Measurements from ENCODE around the gene RNASEH2C. TPM values are rescaled to one million over a fixed set of nuclear protein-coding genes. Genes with fewer than 3 reads are reported as not detected.

Gene RNASEH2C
- total RNA-seq, 1 experiment from 2014 or later = 76.4 TPM

- no peak overlapping the region for H3K27ac Mint-ChIP-seq (ENCODE audit: unreplicated experiment)
- peak overlapping the region; percentile 10 for H3K4me3 Mint-ChIP-seq (ENCODE audit: unreplicated experiment)
- TF ChIP-seq CTCF (IDR thresholded peaks at IDR 0.05; ENCODE audit: insufficient read depth in 1 of 2, low read depth in 1 of 2, low read length in 1 of 2, severe bottlenecking in 1 of 2, unreplicated experiment in 1 of 2) = no peak
- H3K4me3 ChIP-seq (ENCODE audit: low read depth, low read length) = no peak overlapping the region
- H3K4me1 ChIP-seq = peaks cover 16% of the 10 kb centered on the region
- H3K9me3 ChIP-seq = no peaks in the 10 kb centered on the region
- H3K36me3 Mint-ChIP-seq (ENCODE audit: insufficient read depth, unreplicated experiment) = peaks cover 80% of the 10 kb centered on the region
- BruUV-seq (replicated peaks) = no TSS peak
- peaks cover 16% of the 10 kb centered on the region for H3K4me1 Mint-ChIP-seq (ENCODE audit: low read depth, unreplicated experiment)
- ChIA-PET POLR2A (interaction anchor here (1.0 kb wide), 1 partner anchor 103 kb away, joined by 4 read pairs; no protein-coding TSS in a partner anchor), CTCF (interaction anchor here (0.5 kb wide), 1 partner anchor 174 kb away, joined by 5 read pairs; the partner anchor contains the start of gene FIBP)
- no peaks in the 10 kb centered on the region for H3K9me3 Mint-ChIP-seq (ENCODE audit: unreplicated experiment)
- no peaks in the 10 kb centered on the region for H3K27me3 ChIP-seq (replicated peaks; ENCODE audit: control insufficient read depth, insufficient read depth, low read length)
- no peak for DNase-seq
- H3K27me3 Mint-ChIP-seq (ENCODE audit: insufficient read depth, unreplicated experiment) = no peaks in the 10 kb centered on the region
- intact Hi-C loops (cut with micrococcal nuclease; ENCODE audit: unreplicated experiment) = loop anchor here (5.0 kb wide), 1 partner anchor 58 kb away; no protein-coding TSS in a partner anchor
- H3K36me3 ChIP-seq (ENCODE audit: control insufficient read depth, insufficient read depth, low read length) = peaks cover 12% of the 10 kb centered on the region
These were observed 6.2 kb downstream of the RNASEH2C start for GRCh38 chr11:65714433-65714832.

- Mint-ChIP-seq H3K27ac (ENCODE audit: unreplicated experiment) (no peak overlapping the region), H3K9me3 (ENCODE audit: unreplicated experiment) (no peaks in the 10 kb centered on the region), H3K4me3 (ENCODE audit: unreplicated experiment) (peak overlapping the region; percentile 83), H3K27me3 (ENCODE audit: insufficient read depth, unreplicated experiment) (no peaks in the 10 kb centered on the region), H3K36me3 (ENCODE audit: insufficient read depth, unreplicated experiment) (peaks cover 70% of the 10 kb centered on the region), H3K4me1 (ENCODE audit: low read depth, unreplicated experiment) (peaks cover 11% of the 10 kb centered on the region)
- no TSS peak for BruUV-seq (replicated peaks)
- Histone ChIP-seq H3K4me3 (ENCODE audit: low read depth, low read length) (no peak overlapping the region; the same call in 1 of the 2 replicates), H3K27me3 (replicated peaks; ENCODE audit: control insufficient read depth, insufficient read depth, low read length) (no peaks in the 10 kb centered on the region), H3K36me3 (ENCODE audit: control insufficient read depth, insufficient read depth, low read length) (peaks cover 8% of the 10 kb centered on the region), H3K4me1 (peaks cover 21% of the 10 kb centered on the region), H3K9me3 (no peaks in the 10 kb centered on the region)
- intact Hi-C loops (cut with micrococcal nuclease; ENCODE audit: unreplicated experiment) = loop anchor here (2.0 to 5.0 kb wide), 2 partner anchors 59 to 67 kb away; partner anchors contain the start of gene AP5B1
- TF ChIP-seq CTCF (IDR thresholded peaks at IDR 0.05; ENCODE audit: insufficient read depth in 1 of 2, low read depth in 1 of 2, low read length in 1 of 2, severe bottlenecking in 1 of 2, unreplicated experiment in 1 of 2) = no peak
- DNase-seq = no peak
- ChIA-PET POLR2A (interaction anchor here (0.8 kb wide), 1 partner anchor 51 kb away, joined by 4 read pairs; the partner anchor contains the start of gene RELA), CTCF (interaction anchor here (0.5 to 2.9 kb wide), 4 partner anchors 67 to 175 kb away, joined by 4 to 41 read pairs (median 12); partner anchors contain the start of genes AP5B1 and FIBP)
These were observed 7.2 kb downstream of the RNASEH2C start for GRCh38 chr11:65713212-65713969.

GRCh38 chr11:65712633-65713076, 7.9 kb downstream of the RNASEH2C start:
- DNase-seq = no peak
- ChIA-PET CTCF (interaction anchor here (0.6 to 2.9 kb wide), 15 partner anchors 7 to 178 kb away, joined by 3 to 52 read pairs (median 9); partner anchors contain the start of genes AP5B1, CCDC85B, FIBP and MUS81), POLR2A (interaction anchor here (0.6 to 1.7 kb wide), 16 partner anchors 8 to 340 kb away, joined by 3 to 34 read pairs (median 5); partner anchors contain the start of genes BANF1, CFL1, EIF1AD and FIBP)
- Mint-ChIP-seq H3K4me1 (ENCODE audit: low read depth, unreplicated experiment) (peaks cover 11% of the 10 kb centered on the region), H3K4me3 (ENCODE audit: unreplicated experiment) (peak overlapping the region; percentile 83), H3K27me3 (ENCODE audit: insufficient read depth, unreplicated experiment) (no peaks in the 10 kb centered on the region), H3K9me3 (ENCODE audit: unreplicated experiment) (no peaks in the 10 kb centered on the region), H3K36me3 (ENCODE audit: insufficient read depth, unreplicated experiment) (peaks cover 63% of the 10 kb centered on the region), H3K27ac (ENCODE audit: unreplicated experiment) (peak overlapping the region; percentile 98)
- Histone ChIP-seq H3K27me3 (replicated peaks; ENCODE audit: control insufficient read depth, insufficient read depth, low read length) (no peaks in the 10 kb centered on the region), H3K4me1 (peaks cover 21% of the 10 kb centered on the region), H3K9me3 (no peaks in the 10 kb centered on the region), H3K36me3 (ENCODE audit: control insufficient read depth, insufficient read depth, low read length) (peaks cover 7% of the 10 kb centered on the region), H3K4me3 (ENCODE audit: low read depth, low read length) (peak overlapping the region; percentile 66)
- intact Hi-C loops (cut with micrococcal nuclease; ENCODE audit: unreplicated experiment) = loop anchor here (1.0 to 5.0 kb wide), 6 partner anchors 8 to 176 kb away; partner anchors contain the start of genes AP5B1, CFL1, FIBP and RNASEH2C
- TF ChIP-seq CTCF (IDR thresholded peaks at IDR 0.05; ENCODE audit: insufficient read depth in 1 of 2, low read depth in 1 of 2, low read length in 1 of 2, severe bottlenecking in 1 of 2, unreplicated experiment in 1 of 2) = no peak
- BruUV-seq (replicated peaks) = TSS peak; percentile 69
